Stimulated activated naive CD4-positive, alpha-beta T cell (primary cell): ENCODE data around the gene PPP2R2D.
A peak's percentile ranks its signal among the peaks of the same experiment; 100 is the strongest.
"Not testable (repeated sequence)": the region's sequence is repeated elsewhere in the genome, so short reads cannot be mapped to it uniquely, and the experiment has no call there.

Source experiments
- DNase-seq, 6 experiments: peaks; one replicate each; lab custom pipeline; 2025; lab: John Stamatoyannopoulos, UW

The PPP2R2D gene

DNA sequence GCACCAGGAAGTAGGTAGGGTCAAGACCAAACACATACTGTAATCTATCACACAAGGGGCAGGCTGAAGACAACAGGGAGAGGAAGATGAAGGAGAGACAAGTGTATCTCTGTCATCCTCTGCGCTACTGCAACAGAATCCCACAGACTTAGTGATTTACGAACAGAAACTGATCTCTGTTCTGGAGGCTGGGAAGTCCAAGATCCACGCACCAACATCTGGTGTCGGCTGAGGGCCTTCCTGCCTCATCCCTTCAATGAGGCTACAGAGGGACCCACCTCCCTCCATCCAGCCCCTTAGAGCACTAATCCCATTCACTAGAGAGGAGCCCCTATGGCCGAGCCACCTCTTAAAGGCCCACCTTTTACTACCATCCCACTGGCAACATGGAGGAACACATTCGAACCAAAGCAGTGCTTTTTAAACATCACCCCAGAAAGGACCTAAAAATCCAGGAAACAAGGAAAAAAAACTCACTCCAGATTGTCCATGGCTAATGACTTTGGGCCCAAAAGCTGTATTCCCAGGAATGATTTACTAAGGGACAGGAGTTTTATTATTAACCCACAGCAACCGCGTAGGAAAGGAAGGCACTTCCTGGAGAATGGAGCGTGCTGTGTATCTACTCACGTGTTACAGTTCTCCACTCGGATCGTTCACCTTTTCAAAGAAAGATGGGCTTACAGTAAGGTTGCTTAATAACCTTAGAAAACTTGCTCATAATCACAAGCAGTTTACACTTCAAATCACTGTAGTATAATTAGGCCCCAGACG lies 76.7 kb downstream of the PPP2R2D start:
- no peak for DNase-seq

DNA sequence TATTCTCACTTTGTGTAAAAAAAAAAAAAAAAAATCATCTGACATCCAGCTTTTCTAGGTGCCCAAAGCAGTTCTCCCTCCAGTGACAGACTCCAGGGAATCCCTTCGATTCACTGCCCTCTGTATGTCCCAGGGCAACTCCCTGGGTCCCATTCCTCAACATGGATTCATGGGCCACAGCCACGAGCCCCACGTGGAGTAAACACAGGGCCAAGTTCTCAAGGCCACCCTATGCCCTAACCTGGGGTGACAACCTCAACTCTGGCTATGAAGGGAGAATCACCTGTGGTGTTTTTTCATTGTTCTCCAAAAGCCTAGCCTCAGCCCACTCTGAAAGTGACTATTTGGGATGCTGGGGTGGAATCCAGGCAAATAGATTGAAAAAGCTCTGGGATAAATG lies 77.6 kb downstream of the PPP2R2D start:
- DNase-seq = no peak

DNA sequence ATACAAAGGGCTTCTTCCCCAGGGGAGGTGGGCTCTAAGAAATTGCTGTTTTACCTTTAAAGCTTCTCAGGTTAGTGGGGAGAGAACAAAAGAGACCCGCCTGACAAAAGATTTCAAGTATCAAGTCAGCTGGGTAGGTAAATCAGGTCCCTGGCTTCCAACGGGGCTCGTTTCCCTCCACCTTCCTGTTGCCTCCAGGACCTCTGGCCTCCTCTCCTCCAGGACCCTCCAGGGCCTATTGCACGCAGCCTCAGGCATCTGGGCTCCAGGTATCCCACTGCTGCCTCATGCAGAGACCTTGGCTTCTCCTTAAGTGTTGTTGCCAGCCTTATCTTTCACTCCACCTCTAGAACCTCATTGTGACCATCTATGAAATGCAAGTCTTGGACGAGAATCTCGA lies 78.0 kb downstream of the PPP2R2D start:
- no peak for DNase-seq

DNA sequence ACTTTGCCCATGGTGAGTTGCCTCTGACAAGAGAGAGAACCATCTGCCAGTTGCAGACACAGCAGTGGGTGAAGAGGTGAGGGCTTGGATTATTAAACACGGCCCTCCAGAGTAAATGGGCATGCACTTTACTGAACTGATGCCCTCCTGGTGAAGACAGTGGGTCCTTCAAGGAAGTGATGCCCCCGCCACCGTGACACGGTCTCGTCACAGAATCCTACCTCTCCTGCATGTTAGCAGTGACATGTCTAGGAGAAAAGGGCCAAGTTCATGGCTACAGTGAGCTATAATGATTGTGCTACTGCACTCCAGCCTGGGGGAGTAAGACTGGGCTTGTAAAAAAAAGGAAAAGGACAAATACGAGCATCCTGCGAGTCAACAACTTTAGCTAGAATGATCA lies 78.5 kb downstream of the PPP2R2D start:
- no peak for DNase-seq

DNA sequence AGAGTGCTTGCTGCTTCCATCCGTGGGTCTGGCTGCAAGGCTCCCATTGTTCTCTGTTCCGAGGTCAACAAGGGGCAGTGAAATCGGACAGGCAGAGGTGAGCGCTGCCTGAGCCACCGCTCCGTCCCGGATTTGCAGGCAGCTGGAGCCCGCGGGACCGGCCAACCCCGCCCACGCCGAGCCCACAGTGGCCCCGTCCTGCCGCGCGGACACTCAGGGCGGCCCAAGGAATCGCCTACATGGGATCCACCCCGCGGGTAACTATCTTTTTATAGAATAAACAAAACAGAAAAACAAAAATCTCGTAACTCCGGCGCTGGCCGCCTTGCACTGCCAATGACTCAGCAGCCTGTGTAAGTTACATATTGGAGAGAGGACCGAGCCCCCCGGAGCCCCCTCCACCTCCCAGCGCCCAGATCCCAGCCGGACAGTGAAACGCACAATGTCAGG lies 79.0 kb downstream of the PPP2R2D start:
- DNase-seq = no peak

DNA sequence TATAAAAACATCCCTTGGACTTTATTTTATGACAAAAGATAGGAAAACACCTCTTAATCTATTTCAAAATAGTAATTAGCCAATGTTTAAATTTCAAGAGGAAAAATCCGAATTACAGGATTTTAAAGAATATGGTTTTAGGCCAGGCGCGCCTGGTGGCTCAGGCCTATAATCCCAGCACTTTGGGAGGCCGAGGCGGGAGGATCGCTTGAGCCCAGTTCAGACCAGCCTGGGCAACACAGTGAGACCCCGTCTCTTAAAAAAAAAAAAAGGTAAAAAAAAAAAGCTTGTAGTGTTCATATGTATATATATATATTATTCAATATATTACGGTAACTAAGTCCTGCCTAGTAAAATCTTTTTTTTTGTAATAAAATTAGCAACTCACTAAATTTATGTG lies 79.5 kb downstream of the PPP2R2D start:
- no peak for DNase-seq

DNA sequence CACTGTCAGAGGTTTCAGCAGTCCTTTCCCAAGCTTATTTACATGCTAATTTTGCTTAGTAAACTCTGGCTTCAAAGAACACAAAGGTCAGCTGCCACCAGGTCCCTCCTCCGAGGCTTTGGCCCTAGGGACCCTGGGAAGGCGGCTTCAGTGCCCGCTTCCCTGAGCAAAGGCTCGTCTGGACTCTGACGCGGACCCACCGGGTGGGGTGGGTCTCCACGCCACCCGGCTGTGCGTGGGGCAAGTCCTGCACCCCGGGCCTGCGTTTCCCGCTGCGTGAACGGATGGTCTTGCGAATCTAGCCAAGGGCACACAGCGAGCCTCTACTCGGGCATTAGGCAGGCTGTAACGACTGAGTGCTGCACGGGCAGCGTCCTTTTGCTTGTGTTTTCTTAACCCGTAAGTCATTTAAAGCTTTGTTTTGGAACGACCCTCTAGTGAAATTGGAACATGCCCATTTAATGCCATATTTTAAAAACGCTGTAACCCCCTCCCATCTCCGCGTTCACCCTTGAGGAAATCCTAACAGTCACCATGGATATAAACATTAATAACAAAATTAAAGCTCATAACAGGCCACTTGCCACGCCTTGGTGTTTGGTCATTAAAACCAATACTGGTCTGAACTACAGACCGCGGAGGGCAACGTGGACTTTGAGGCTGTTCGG lies 80.1 kb downstream of the PPP2R2D start:
- no peak for DNase-seq

DNA sequence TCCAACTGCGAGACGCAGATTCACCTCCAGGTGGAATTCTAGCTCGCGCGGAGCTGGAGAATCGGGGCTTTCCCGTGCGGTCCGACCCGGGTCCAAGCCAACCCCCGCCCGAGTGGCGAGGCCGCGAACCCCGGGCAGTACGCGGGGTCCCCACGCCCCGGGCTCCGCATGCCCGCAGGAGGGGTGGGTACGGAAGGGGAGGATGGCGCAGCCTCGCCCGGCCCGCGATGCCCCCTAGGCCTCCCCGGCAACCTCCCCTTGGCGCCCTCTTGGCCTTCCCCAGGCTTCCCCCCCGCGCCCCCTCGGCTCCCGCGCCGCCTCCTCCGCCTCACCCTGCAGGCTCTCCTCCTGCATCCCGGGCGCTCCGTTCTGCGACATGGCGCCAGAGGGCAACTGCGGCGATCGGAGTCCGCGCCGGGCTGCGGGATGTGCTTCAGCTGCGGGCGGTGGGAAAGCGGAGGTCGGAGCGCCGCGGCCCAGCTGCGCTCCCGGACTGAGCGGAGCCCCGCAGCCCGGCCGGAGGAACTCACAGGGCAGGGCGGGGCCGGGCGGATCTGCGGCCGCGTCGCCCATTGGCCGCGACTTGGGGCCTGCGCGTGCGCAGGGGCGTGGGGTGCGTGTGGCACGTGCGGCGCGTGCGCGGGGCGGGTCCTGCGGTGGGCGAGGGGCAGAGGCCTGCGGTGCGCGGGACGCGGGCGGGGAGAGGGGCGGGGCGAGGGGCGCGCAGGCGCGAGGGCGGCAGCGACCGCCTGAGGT lies 80.8 kb downstream of the PPP2R2D start, which contains the start of gene BNIP3:
Gene BNIP3 (minus strand): TSS at position 495 of the 756 bp plus-strand sequence. CDS start 117 bp downstream, at position 378.
- DNase-seq = peak; percentile 85 to 94 (median 92)

DNA sequence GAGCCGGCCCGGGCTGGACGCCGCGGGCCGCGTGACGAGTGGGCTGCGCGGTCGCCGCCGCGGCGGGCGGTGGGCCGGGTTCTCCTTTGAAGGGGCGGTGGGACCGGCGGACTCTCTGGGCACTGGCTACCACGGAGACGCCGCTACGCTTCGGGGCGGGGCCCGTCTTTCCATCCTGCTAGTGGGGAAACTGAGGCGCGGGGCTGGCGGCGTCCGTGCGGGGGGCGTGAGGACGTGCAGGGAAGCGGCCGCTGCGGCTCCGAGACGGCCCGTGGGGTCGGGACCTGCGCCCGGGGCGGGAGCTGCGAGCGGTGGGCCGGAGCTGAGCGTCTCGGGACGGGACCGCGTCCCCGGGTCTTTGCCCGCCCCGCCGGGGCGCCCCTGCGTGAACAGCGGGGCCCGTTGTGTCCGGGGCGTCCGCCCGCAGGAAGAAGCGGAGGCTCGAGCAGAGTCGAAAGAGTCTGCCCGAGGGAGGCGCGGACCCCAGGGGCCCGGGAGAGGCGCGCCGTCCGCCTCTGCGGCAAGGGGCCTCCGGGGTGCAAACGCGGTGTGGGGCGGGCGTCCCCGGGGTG lies 81.5 kb downstream of the PPP2R2D start:
- DNase-seq = no peak

DNA sequence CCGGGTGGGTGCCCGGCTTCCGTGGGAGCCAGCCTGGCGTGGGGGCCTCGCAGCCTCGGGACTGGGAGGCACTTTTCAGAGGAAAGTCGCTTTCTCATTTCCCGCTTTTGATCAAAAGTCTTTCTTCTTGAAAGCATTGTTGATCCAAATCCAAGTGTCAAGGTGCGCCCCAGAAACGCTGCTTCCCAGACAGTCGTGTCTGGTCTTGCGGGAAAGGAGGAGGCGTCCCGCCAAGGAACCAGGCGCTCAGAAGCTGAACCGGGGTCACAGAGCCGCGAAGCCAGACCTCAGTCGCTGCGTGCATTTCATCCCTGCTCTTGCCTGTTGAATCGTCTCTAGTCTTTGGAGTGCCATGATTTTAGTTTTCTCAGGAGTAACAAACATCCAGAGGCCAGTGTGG lies 82.0 kb downstream of the PPP2R2D start:
- no peak for DNase-seq

DNA sequence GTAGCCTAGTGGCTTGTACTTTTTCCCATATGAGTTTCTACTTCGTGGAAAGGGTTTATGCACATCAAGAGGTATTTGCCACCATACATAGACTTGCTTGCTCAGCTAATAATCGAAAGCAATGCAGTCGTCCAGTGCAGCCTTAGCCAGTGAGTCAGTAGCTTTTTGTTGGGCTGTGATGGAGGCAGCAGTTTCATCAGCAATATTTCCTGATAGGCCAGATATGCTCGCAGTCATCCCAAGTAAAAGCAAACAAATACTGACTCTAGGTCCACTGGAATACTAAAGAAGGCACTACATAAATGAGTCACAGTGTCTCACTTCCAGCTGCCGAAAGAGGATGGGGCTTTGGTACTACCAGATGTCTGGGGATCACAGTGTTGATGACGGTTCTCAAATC lies 83.0 kb downstream of the PPP2R2D start:
- no peak for DNase-seq

DNA sequence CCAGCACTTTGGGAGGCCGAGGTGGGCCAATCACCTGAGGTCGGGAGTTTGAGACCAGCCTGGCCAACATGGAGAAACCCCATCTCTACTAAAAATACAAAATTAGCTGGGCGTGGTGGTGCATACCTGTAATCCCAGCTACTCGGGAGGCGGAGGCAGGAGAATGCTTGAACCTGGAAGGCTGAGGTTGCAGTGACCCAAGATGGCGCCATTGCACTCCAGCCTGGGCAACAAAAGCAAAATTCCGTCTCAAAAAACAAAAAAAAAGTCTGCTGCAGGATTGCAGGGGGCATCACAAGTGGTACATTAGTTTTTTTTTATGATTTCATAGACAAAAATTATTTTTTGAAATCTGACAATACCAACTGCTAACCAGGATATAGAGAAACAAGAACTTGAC lies 86.0 kb downstream of the PPP2R2D start:
- DNase-seq = not testable (repeated sequence)

DNA sequence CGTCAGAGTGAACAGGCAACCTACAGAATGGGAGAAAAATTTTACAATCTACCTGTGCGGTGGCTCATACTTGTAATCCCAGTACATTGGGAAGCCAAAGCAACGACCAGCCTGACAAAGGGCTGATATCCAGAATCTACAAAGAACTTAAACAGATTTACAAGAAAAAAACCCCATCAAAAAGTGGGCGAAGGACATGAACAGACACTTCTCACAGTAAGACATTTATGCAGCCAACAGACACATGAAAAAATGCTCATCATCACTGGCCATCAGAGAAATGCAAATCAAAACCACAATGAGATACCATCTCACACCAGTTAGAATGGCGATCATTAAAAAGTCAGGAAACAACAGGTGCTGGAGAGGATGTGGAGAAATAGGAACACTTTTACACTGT lies 86.5 kb downstream of the PPP2R2D start:
- not testable (repeated sequence) for DNase-seq

DNA sequence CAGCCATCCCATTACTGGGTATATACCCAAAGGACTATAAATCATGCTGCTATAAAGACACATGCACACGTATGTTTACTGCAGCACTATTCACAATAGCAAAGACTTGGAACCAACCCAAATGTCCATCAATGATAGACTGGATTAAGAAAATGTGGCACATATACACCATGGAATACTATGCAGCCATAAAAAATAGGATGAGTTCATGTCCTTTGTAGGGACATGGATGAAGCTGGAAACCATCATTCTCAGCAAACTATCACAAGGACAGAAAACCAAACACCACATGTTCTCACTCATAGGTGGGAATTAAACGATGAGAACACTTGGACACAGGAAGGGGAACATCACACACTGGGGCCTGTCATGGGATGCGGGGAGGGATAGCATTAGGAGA lies 87.0 kb downstream of the PPP2R2D start:
- DNase-seq = not testable (repeated sequence)

DNA sequence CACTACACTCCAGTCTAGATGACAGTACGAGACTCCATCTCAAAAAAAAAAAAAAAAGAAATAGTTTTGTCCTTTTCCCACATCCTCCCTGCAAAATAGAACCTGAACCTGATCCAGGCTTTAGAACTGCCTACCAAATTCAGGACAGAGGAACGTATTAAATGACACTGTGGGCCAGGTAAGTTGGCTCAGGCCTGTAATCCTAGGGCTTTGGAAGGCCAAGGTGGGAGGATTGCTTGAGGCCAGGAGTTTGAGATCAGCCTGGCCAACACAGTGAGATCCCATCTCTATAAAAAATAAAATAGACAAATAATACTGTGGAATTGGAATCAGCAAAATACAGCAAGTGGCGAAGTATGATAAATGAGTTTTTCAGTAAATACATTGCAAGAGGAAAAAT lies 90.9 kb downstream of the PPP2R2D start:
- DNase-seq = no peak

DNA sequence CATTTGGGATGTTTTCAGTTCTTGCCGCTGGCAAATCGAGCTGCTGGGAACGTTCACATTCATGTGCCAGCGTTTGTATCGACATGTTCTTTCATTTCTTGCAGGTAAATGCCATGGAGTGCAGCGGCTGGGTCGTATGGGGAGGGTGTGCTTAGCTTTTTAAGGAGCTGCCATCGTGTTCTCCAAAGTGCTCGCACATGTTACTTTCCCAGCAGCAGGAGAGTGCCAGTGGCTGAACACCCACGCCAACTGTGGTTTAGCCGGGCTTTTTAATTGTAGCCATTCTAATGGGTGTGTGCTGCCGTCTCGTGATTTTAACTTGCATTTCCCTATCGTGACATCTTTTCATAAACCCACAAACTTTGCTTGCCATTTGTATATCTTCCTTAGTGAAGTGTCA lies 92.5 kb downstream of the PPP2R2D start:
- no peak for DNase-seq

DNA sequence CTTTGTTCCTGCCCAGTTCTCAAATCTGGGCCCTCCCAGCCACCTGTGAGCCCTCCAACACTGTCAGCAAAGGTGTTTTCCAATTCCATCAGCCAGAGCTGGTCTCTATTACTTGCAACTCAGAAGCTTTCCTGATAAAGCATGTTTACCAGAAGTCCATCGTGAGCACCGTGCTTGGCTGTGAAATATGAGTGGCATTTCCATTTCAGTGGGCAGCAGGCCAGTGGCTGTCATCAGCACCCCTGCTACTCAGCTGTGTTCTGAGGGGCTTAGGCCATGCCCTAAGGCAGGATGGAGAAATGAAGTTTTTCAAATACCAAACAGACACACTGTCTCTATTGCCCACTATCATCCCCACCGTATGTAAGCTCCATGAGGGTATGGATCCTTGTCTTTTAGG lies 93.6 kb downstream of the PPP2R2D start:
- no peak for DNase-seq

DNA sequence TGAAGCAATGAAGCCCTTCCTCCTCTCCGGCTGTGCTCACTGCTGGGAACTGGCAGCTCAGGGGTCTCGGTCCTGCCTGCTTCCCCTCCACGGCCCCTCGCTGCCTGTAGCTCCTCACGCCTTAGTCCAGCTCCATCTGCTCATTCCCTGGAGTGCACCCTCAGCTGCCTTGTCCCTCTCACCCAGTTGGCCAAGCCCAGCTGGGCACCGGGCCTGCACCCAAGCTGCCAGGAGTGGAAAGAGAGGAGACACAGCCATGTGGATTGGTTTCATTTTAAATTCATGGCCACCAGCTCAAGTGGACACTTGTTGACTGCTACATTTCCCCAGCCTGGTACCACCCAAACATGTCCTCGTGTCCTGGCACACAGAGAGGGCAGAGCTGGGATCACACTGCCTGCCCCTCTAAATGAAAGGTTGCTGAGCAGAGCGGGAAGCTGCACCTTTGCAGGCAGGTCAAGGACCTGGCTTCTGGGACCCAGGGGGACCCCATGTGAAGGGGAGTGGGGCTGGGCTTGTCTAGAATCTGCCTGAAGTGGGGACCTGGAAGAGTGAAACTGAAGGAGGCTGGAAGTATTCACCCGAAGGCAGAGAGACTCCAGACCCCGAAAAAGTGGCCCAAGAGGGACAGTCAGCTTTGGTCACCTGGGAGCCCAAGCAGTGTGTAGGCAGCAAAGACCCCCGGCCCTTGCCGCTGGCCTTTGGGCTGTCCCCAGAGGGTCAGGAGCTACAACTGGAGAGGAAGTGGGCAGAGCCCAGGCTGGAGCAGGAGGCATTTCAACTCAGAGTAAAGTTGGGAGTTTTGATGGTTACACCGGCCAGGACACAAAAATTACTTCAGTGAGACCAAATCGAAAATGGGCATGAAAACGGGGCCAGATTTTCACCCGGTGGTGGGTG lies 95.9 kb downstream of the PPP2R2D start:
- no peak for DNase-seq

DNA sequence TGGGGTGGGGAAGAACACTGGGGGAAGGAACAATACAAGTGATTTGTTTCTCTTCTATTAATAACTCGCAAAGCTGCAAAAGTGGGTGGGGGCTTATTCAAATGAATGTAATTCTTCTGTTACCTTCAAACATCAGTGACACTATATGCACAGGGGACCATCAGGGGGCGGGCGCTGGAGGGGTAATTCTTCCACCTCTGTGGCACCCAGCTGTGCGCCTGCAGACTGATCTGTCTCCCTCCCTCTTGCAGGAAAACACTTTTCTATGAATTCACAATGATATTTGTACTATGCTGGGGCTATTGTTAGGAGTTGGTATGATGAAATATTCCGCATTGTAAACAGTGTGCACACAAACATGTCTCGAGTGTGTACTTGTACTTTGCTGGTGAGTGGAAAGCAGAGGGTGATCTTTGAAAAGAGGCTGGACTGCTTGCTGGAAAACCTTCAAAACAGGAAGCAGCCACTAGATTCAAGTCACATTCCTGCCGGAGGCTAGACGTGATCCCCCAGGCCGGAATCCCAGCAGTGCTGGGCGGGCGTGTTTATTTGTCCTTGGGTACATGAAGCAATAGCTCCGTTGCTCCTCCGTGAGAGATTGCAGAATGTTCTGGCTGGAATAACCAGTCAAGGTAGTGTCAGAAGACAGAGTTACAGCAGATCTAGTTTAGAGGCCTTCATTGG lies 96.7 kb downstream of the PPP2R2D start:
- no peak for DNase-seq

DNA sequence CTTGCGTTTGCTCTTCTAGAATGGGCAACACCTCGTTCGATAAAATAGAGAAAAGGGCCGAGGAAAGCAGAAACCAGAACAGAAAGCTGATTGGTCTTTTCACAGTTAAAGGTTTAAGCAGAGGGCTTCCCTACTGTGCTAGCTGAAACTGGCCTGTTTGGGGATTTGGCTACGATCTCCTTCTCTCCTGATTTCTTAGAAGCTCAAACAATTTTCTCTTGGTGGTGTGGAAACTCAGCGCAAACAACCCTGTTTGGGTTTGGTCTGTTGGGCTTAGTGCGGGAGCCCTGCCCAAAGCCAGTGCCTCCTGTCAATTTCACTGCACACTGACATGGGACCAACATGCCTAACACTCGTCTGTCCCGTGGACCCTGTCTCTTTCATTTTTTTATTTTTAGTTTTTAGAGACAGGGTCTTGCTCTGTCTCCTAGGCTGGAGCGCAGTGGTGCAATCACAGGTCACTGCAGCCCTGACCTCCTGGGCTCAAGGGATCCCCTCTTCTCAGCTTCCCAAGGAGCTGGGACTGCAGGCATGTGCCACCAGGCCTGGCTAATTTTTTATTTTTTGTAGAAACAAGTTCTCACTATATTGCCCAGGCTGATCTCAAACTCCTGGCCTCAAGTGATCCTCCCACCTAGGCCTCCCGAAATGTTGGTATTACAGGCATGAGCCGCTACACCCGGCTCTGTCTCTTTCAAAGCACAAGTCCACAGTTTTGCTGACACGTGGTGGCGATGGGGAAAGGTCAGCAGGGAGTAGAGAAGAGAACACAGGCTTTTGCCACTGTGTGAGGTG lies 97.4 kb downstream of the PPP2R2D start:
- no peak for DNase-seq
